K562 (cell line): ENCODE measurements around the gene APOL3. TPM values are rescaled to one million over a fixed set of nuclear protein-coding genes. Genes with fewer than 3 reads are reported as not detected.
A peak's percentile ranks its signal among the peaks of the same experiment; 100 is the strongest.

ENCODE experiments used
- ATAC-seq: fragments of 200-7000 bp; cut with Tn5 transposase; 3 replicates; pipeline ENCODE4 v1.9.1; 2020; ENCODE audit warnings: moderate library complexity
- BruUV-seq: library from RNA; stranded (reverse); fragments of 400-500 nt; replicated peaks from 2 replicates; lab custom pipeline; 2021; lab: Mats Ljungman, UMichigan
- CTCF ChIA-PET: fragments of 300-600 bp; formaldehyde crosslinking; extraction: SDS; loops from one replicate; lab custom pipeline; 2021; ENCODE audit warnings: low intra/inter-chr PET ratio; lab: Yijun Ruan, JAX
- POLR2A ChIA-PET: fragments of 300-600, 350-650 bp; sonication (Branson Sonifier 250); formaldehyde crosslinking; extraction: SDS; loops from one replicate; lab custom pipeline; 2021; ENCODE audit warnings: antibody characterized with exemption, inconsistent platforms; lab: Yijun Ruan, JAX
- DNase-seq, 4 experiments: peaks; one replicate each; pipeline versions ENCODE4 v3.0.0 to v3.0.0-alpha.2; 2011 to 2018; ENCODE audit warnings: low spot score in 3 of 4, mixed read lengths in 3 of 4; ENCODE audit errors: extremely low read depth in 1 of 4
- FAIRE-seq: peaks from 2 replicates; lab custom pipeline; 2011; peaks lifted over from hg19 to GRCh38; lab: Jason Lieb, UNC
- H2AFZ ChIP-seq: 2 replicates; pipeline ENCODE4 v1.6.0; 2011; ENCODE audit warnings: low read depth, low read length, control low read depth, inconsistent platforms
- H3K27ac ChIP-seq: fragments of 200-600 bp; 3 replicates; pipeline ENCODE4 v1.8.0; 2011; ENCODE audit warnings: low read depth, mild to moderate bottlenecking, control low read depth, inconsistent platforms, low read length, moderate library complexity, mixed read lengths; ENCODE audit errors: extremely low read depth
- H3K27me3 ChIP-seq, 2 experiments: fragments of 300-600 bp in 1 of 2; 2 replicates in 1 of 2; 3 replicates in 1 of 2; pipeline versions ENCODE4 v1.6.0 to v1.8.0; 2011; ENCODE audit warnings: inconsistent platforms in 2 of 2, low read length in 2 of 2, mild to moderate bottlenecking in 1 of 2, mixed read lengths in 1 of 2, moderate library complexity in 1 of 2; ENCODE audit not compliant: control insufficient read depth in 2 of 2, insufficient read depth in 2 of 2
- H3K36me3 ChIP-seq: fragments of 300-600 bp; 3 replicates; pipeline ENCODE4 v1.8.0; 2011; ENCODE audit warnings: mild to moderate bottlenecking, low read length, inconsistent platforms; ENCODE audit not compliant: control insufficient read depth, insufficient read depth
- H3K4me1 ChIP-seq, 2 experiments: fragments of 200-600 bp in 1 of 2; replicated peaks in 1 of 2; 2 replicates in 1 of 2; 3 replicates in 1 of 2; pipeline versions ENCODE4 v1.5.1 to v1.8.0; 2011; ENCODE audit warnings: inconsistent platforms in 2 of 2, low read length in 2 of 2, mild to moderate bottlenecking in 1 of 2, mixed read lengths in 1 of 2, moderate library complexity in 1 of 2; ENCODE audit not compliant: control insufficient read depth in 2 of 2, insufficient read depth in 2 of 2
- H3K4me2 ChIP-seq: 2 replicates; pipeline ENCODE4 v1.6.1; 2011; ENCODE audit warnings: low read length, control low read depth, inconsistent platforms, mixed read lengths; ENCODE audit not compliant: insufficient read depth
- H3K4me3 ChIP-seq: fragments of 200-600 bp; sonication (generic), shearing (Covaris generic); 2 replicates; pipeline ENCODE4 v1.5.1; 2016; ENCODE audit warnings: control low read depth, inconsistent platforms
- H3K79me2 ChIP-seq: fragments of 200-600 bp; 3 replicates; pipeline ENCODE4 v1.8.0; 2011; ENCODE audit warnings: low read length, inconsistent platforms; ENCODE audit not compliant: control insufficient read depth, insufficient read depth
- H3K9ac ChIP-seq, 2 experiments: 2 replicates each; pipeline versions ENCODE4 v1.6.0 to v1.6.1; 2011; ENCODE audit warnings: low read depth in 2 of 2, low read length in 2 of 2, control low read depth in 1 of 2, inconsistent platforms in 1 of 2, mild to moderate bottlenecking in 1 of 2, mixed read lengths in 1 of 2; ENCODE audit not compliant: insufficient read depth in 1 of 2
- H3K9me1 ChIP-seq: one replicate; pipeline ENCODE4 v1.6.0; 2011; ENCODE audit warnings: inconsistent platforms, mild to moderate bottlenecking, low read length, moderate library complexity; ENCODE audit not compliant: control insufficient read depth, insufficient read depth
- H3K9me3 ChIP-seq: replicated peaks from 2 replicates; pipeline ENCODE4 v1.5.1; 2011; ENCODE audit warnings: low read depth, low read length, inconsistent platforms; ENCODE audit not compliant: control insufficient read depth, insufficient read depth
- H4K20me1 ChIP-seq: replicated peaks from 2 replicates; pipeline ENCODE4 v1.6.1; 2011; ENCODE audit warnings: low read length, inconsistent platforms, mixed read lengths; ENCODE audit not compliant: control insufficient read depth, insufficient read depth
- BDP1 ChIP-seq: IDR thresholded peaks from 3 replicates; pipeline ENCODE4 v1.6.1; 2011; ENCODE audit not compliant: insufficient read length, insufficient read depth
- CTCF ChIP-seq, 3 experiments: IDR thresholded peaks in 2 of 3; conservative IDR thresholded peaks in 1 of 3; 2 replicates each; pipeline ENCODE4 v1.5.1; 2011 to 2012; ENCODE audit warnings: low read length in 3 of 3, mild to moderate bottlenecking in 3 of 3, control low read depth in 2 of 3, improper control_type of control experiment in 1 of 3, inconsistent platforms in 1 of 3, low read depth in 1 of 3, mixed read lengths in 1 of 3, moderate library complexity in 1 of 3; ENCODE audit not compliant: insufficient read depth in 2 of 3
- GTF2A2 ChIP-seq: IDR thresholded peaks from 2 replicates; pipeline ENCODE4 v1.6.1; 2016; ENCODE audit warnings: mild to moderate bottlenecking, missing genetic modification characterization, missing compliant biosample characterization
- MYNN ChIP-seq, 2 experiments: sonication (generic); formaldehyde crosslinking in 1 of 2; IDR thresholded peaks; 2 replicates each; pipeline versions ENCODE4 v1.5.0 to v1.6.1; 2016 to 2020; ENCODE audit warnings: antibody characterized with exemption in 1 of 2, missing genetic modification reagents in 1 of 2
- NFRKB ChIP-seq: fragments of 450-650 bp; IDR thresholded peaks from 2 replicates; pipeline ENCODE4 v1.6.1; 2016; ENCODE audit warnings: low read depth
- POLR3A ChIP-seq: IDR thresholded peaks from 2 replicates; pipeline ENCODE4 v1.6.1; 2011; ENCODE audit warnings: borderline replicate concordance, mild to moderate bottlenecking, moderate library complexity; ENCODE audit not compliant: insufficient read length, insufficient read depth; ENCODE audit errors: extremely low read depth
- RNF219 ChIP-seq: fragments of 250-450 bp; sonication (Bioruptor Pico); IDR thresholded peaks from 2 replicates; pipeline ENCODE4 v1.5.0; 2022; ENCODE audit warnings: mild to moderate bottlenecking
- TAF9B ChIP-seq: fragments of 450-650 bp; IDR thresholded peaks from 2 replicates; pipeline ENCODE4 v1.6.1; 2018; ENCODE audit warnings: mild to moderate bottlenecking; ENCODE audit not compliant: partially characterized antibody
- THRAP3 ChIP-seq: fragments of 450-650 bp; IDR thresholded peaks from 2 replicates; pipeline ENCODE4 v1.6.1; 2016; ENCODE audit warnings: mild to moderate bottlenecking, inconsistent platforms, borderline replicate concordance
- ZNF592 ChIP-seq: fragments of 450-650 bp; IDR thresholded peaks from 2 replicates; pipeline ENCODE4 v1.6.1; 2017; ENCODE audit warnings: antibody characterized with exemption, mild to moderate bottlenecking
- ZNF644 ChIP-seq: fragments of 200-800 bp; sonication (Bioruptor generic); IDR thresholded peaks from 2 replicates; pipeline ENCODE4 v1.6.1; 2016; ENCODE audit warnings: low read depth, missing genetic modification characterization, missing compliant biosample characterization
- ZNF76 ChIP-seq: fragments of 250-450 bp; sonication (Bioruptor Pico); IDR thresholded peaks from 2 replicates; pipeline ENCODE4 v1.4.0; 2020; ENCODE audit warnings: mild to moderate bottlenecking, moderate library complexity, borderline replicate concordance
- WGBS: fragments of 100-300 bp; shearing (Covaris generic); methylation state at CpG from one replicate; pipeline ENCODE4 v1.1.6; 2016; ENCODE audit warnings: low coverage, mixed read lengths; ENCODE audit not compliant: insufficient coverage; ENCODE audit errors: missing lambda C conversion rate; 5-methylcytosine and 5-hydroxymethylcytosine counted together
- in situ Hi-C: fragments of 300-500 bp; cut with MboI; formaldehyde crosslinking; loops from 4 replicates; pipeline ENCODE4 v1.15.0; 2018; ENCODE audit warnings: inconsistent platforms, mixed read lengths
- intact Hi-C: fragments of 100-400 bp; cut with micrococcal nuclease; formaldehyde crosslinking; loops from 2 replicates; pipeline ENCODE4 v1.14.2; 2022
- polyA plus RNA-seq, 8 experiments: library from polyadenylated mRNA; depleted of rRNA in 4 of 8; stranded (reverse) in 5 of 8; unstranded in 3 of 8; fragments of >200 nt; fragmentation: Nextera tagmentation in 2 of 8; fragmentation: Illumina TruSeq in 1 of 8; extraction: Ambion mirVana in 2 of 8; extraction: Trizol in 1 of 8; gene quantifications; 2 replicates each; pipeline versions ENCODE4 v1.2.1 to v1.2.3, GENCODE V29; 2011 to 2014; ENCODE audit warnings: inconsistent platforms in 1 of 8, missing spikeins in 1 of 8
- total RNA-seq, 7 experiments: library from RNA; depleted of rRNA in 6 of 7; stranded (reverse); fragments of >200 nt in 6 of 7; fragmentation: Illumina TruSeq in 2 of 7; extraction: Trizol in 2 of 7; gene quantifications; 2 replicates each; pipeline versions ENCODE4 v1.2.1 to v1.2.3, GENCODE V29; 2011 to 2021; ENCODE audit warnings: low replicate concordance in 1 of 7

The APOL3 gene
- total and polyA plus RNA-seq, 9 of the 15 experiments (the other 6 are each of a cell fraction or from before 2014, with no cell fraction given), result 0.25 to 1.1 (median 0.56) TPM; not detected in 1

- TF ChIP-seq RNF219 (CRISPR knock-in tag), result no peak
- TF ChIP-seq BDP1, result no peak
Measured at GRCh38 chr22:36111316-36111715, 49.2 kb downstream of the APOL3 start (continued).

GRCh38 chr22:36110306-36110881, 50.2 kb downstream of the APOL3 start:
- in situ Hi-C loops, result no loop called here
- no peaks in the 10 kb centered on the region for H3K36me3 ChIP-seq
- no peaks in the 10 kb centered on the region for H3K9me3 ChIP-seq
- no peaks in the 10 kb centered on the region; a peak in 1 of 5 replicates for H3K27me3 ChIP-seq
- ATAC-seq (no peak), DNase-seq (no peak), FAIRE-seq (no peak)
- intact Hi-C loops, result no loop called here
- H3K9me1 ChIP-seq, result no peaks in the 10 kb centered on the region
- no peaks in the 10 kb centered on the region for H3K79me2 ChIP-seq
- H4K20me1 ChIP-seq, result no peaks in the 10 kb centered on the region
- no peaks in the 10 kb centered on the region; a peak in 1 of 5 replicates for H3K4me1 ChIP-seq
- no peak overlapping the region for H3K27ac ChIP-seq
- peak overlapping the region in 1 of 2 experiments; percentile 4; a peak in 2 of 4 replicates for H3K9ac ChIP-seq
- POLR2A ChIA-PET, result interaction anchor here (0.6 to 1.8 kb wide), 2 partner anchors 10 to 17 kb away, joined by 3 to 5 read pairs; no protein-coding TSS in a partner anchor
- 33% methylated on average over 6 of the region's 15 CpGs for WGBS
- no TSS peak for BruUV-seq
- CTCF ChIA-PET, result no interaction called here
- no peak overlapping the region for H3K4me3 ChIP-seq
- H2AFZ ChIP-seq, result no peak overlapping the region
- H3K4me2 ChIP-seq, result no peak overlapping the region
- TF ChIP-seq POLR3A (no peak), TAF9B (no peak), ZNF644 (no peak), THRAP3 (no peak), NFRKB (no peak), CTCF (IDR thresholded peaks at IDR 0.05 in 2 of 3, conservative IDR thresholded peaks at IDR 0.05 in 1 of 3; ENCODE audit: insufficient read depth in 2 of 3, low read depth in 1 of 3, low read length in 3 of 3) (no peak), MYNN (IDR thresholded peaks at IDR 0.05) (no peak), MYNN (CRISPR knock-in tag; IDR thresholded peaks at IDR 0.05) (no peak), ZNF76 (CRISPR knock-in tag) (no peak), ZNF592 (no peak), GTF2A2 (tag) (no peak)
